GM20000 (cell line): Measurements from ENCODE around the gene MRPL36.
"Not testable (repeated sequence)": the region's sequence is repeated elsewhere in the genome, so short reads cannot be mapped to it uniquely, and the experiment has no call there.

ENCODE experiments used
- DNase-seq: peaks from one replicate; pipeline ENCODE4 v3.0.0; 2012; ENCODE audit warnings: low spot score
- TF ChIP-seq, protein P1 (sequence below): IDR thresholded peaks from 2 replicates; pipeline ENCODE4 v1.5.1; 2012; ENCODE audit warnings: mild to moderate bottlenecking, control low read depth; ENCODE audit errors: extremely low read depth, missing control alignments

The MRPL36 gene

GRCh38 chr5:1803192-1803591, 3.6 kb upstream of the MRPL36 start:
- DNase-seq: no peak
- TF ChIP-seq, protein P1, sequence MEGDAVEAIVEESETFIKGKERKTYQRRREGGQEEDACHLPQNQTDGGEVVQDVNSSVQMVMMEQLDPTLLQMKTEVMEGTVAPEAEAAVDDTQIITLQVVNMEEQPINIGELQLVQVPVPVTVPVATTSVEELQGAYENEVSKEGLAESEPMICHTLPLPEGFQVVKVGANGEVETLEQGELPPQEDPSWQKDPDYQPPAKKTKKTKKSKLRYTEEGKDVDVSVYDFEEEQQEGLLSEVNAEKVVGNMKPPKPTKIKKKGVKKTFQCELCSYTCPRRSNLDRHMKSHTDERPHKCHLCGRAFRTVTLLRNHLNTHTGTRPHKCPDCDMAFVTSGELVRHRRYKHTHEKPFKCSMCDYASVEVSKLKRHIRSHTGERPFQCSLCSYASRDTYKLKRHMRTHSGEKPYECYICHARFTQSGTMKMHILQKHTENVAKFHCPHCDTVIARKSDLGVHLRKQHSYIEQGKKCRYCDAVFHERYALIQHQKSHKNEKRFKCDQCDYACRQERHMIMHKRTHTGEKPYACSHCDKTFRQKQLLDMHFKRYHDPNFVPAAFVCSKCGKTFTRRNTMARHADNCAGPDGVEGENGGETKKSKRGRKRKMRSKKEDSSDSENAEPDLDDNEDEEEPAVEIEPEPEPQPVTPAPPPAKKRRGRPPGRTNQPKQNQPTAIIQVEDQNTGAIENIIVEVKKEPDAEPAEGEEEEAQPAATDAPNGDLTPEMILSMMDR: no peak

GRCh38 chr5:1801967-1802295, 2.3 kb upstream of the MRPL36 start:
- TF ChIP-seq, protein P1: no peak
- no peak for DNase-seq

- DNase-seq: peak; percentile 91
- TF ChIP-seq, protein P1: no peak
These were observed 1.8 kb upstream of the MRPL36 start, which contains the start of gene NDUFS6 for GRCh38 chr5:1801222-1801966. Gene NDUFS6, plus strand, starts transcription at chr5:1801407. Its CDS starts 11 bp downstream, at chr5:1801418.

GRCh38 chr5:1800472-1801221, 1.0 kb upstream of the MRPL36 start:
- DNase-seq: no peak
- TF ChIP-seq, protein P1: no peak

GRCh38 chr5:1799110-1799601, 481 bp downstream of the MRPL36 start:
- TF ChIP-seq, protein P1: no peak
- peak; percentile 62 for DNase-seq

DNA sequence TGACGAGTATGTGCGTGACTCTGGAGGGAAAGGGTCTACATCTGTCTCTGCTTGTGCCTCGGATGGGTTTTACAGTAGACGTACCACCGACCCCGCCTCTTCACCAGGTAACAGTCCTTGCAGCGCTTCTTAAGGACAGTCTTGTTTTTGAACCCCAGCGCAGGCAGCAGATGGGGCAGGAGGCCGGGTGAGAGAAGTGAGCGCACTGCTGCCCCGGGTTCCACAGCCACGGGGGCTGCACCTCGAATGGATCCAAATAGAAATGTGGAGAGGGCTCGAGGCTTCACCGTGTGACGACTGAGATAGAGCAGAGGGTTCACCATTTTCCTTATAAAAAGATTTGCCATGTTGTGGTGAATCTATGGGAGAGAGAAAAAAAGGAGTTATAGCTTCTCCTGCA, 1.0 kb downstream of the MRPL36 start:
- not testable (repeated sequence) for DNase-seq

DNA sequence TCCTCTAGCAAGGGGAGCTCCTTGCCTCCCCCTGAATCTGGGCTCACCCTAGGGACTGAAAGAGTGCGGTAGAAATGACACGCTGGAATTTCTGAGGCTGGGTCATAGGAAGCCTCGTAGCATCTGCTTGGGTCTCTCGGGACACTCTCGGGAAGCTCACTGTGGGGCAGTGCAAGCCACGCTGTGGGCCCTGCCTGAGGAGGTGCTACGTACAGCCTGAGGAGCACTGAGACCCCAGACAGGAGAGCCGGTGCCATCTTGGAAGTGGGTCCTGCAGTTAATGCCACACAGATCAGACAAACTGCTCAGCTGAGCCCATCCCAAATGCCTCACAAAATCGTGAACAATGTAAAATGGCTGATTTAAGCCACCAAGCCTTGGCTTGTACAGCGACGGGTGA, 1.8 kb downstream of the MRPL36 start:
- TF ChIP-seq, protein P1: no peak
- no peak for DNase-seq
